Duodenal mucosa (tissue), 2 donors: ENCODE data around the gene BEST4.
A peak's percentile ranks its signal among the peaks of the same experiment; 100 is the strongest.

Experiments
- H3K27ac ChIP-seq: one replicate; pipeline ENCODE4 v1.7.0; 2013; ENCODE audit warnings: low read depth, low read length
- H3K27me3 ChIP-seq, 2 donors: one replicate each; pipeline ENCODE4 v1.7.0; 2013; ENCODE audit warnings: low read length in 2 of 2, control low read depth in 1 of 2; ENCODE audit not compliant: insufficient read depth in 2 of 2, control insufficient read depth in 1 of 2
- H3K36me3 ChIP-seq, 2 donors: one replicate each; pipeline ENCODE4 v1.7.0; 2013; ENCODE audit warnings: low read length in 2 of 2, control low read depth in 1 of 2; ENCODE audit not compliant: insufficient read depth in 2 of 2, control insufficient read depth in 1 of 2
- H3K4me1 ChIP-seq, 2 donors: one replicate each; pipeline ENCODE4 v1.7.0; 2013; ENCODE audit warnings: low read length in 2 of 2, control low read depth in 1 of 2; ENCODE audit not compliant: insufficient read depth in 2 of 2, control insufficient read depth in 1 of 2
- H3K4me3 ChIP-seq, 2 donors: one replicate each; pipeline ENCODE4 v1.7.0; 2013; ENCODE audit warnings: low read length in 2 of 2, low read depth in 1 of 2
- H3K9ac ChIP-seq, 2 donors: one replicate each; pipeline ENCODE4 v1.7.0; 2013; ENCODE audit warnings: low read length in 2 of 2, low read depth in 1 of 2
- H3K9me3 ChIP-seq, 2 donors: one replicate each; pipeline ENCODE4 v1.7.0; 2013; ENCODE audit warnings: low read length in 2 of 2, control low read depth in 1 of 2; ENCODE audit not compliant: control insufficient read depth in 1 of 2

Gene BEST4

DNA sequence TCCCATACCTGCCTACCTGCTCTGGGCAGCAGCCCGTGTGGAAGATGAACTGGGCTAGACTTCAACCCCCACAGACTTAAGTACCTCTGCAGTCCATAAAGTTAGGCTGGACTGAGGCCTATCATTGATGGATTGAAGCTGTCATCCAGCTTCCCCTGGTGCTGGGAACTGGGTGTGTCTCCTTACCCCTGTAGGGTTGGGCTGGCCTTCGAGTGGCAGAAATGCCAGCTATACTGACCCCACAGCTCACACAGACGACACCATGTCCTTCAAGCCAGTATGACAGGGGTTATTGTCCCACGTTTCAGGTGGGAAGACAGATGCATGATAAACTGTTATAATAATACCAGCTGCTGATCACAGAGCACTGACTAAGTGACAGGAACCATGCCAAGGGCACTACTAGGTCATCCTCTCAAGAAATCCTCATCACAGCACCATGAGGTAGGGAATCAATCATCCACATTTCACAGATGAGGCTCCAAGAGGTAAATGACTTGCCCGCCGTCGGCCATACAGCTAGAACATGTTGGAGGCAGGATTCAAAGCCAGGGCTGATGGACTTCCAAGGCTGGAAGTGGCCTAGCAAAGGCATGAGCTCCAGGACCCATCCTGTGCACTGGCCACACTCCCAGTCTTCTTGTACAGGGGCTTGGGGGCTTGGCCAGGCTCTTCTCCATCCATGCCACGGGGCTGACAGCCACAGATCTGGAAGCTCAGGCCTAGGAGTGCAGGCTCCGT lies at the start of gene BEST4:
TSS of gene BEST4 (minus strand) at position 51 of the 741 bp plus-strand sequence. CDS start 465 bp downstream, outside the sequence.
- Histone ChIP-seq H3K9ac (no peak within 1 kb of the TSS), H3K27ac (no peak within 1 kb of the TSS)

DNA sequence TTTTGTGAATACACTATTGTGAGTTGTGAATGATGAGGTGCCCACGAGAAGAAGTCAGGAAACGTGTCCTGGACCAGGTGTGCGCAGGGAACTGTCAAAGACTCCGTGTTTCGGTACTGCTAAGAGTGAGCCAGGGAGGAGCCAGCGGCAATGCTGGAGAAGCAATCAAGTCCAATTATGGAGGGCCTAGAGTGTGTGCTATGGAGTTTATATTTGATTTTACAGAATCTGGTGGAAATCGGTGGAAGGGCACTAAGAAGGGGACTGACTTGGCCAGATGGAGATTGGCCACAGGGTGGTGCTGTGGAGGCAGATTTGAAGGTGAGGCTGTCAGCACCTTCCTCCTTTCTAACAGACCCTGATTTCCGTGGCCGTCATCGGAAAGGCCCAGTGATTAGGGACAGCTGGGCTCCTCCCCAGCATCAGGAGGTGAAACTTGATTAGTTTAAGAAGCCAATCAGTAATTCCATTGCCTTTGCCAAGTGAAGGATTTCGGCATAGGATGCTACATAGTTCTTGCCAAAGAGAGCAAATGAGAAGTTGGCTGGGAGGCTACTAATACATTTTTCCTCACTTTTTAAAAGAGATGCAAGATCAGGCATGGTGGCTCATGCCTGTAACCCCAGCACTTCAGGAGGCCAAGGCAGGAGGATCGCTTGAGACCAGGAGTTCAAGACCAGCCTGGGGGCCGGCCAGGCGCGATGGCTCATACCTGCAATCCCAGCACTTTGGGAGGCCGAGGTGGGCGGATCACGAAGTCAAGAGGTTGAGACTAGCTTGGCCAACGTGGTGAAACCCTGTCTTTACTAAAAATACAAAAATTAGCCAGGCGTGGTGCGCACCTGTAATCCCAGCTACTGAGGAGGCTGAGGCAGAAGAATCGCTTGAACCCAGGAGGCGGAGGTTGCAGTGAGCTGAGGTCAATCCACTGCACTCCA lies 48.0 kb upstream of the BEST4 start:
- no peaks in the 10 kb centered on the region for H3K27me3 ChIP-seq
- no peaks in the 10 kb centered on the region for H3K9me3 ChIP-seq
- no peaks in the 10 kb centered on the region for H3K36me3 ChIP-seq
- H3K4me3 ChIP-seq = peak overlapping the region in 1 of 2 donors; percentile 36
- no peak overlapping the region for H3K27ac ChIP-seq
- H3K4me1 ChIP-seq = peaks cover 0 to 5% of the 10 kb centered on the region in 2 donors
- H3K9ac ChIP-seq = no peak overlapping the region

More for the DNA sequence above, at the start of gene BEST4:
- no peaks in the 10 kb centered on the region for H3K36me3 ChIP-seq
- no peak within 1 kb of the TSS for H3K4me3 ChIP-seq
- peaks cover 16 to 27% of the 10 kb centered on the region in 2 donors for H3K4me1 ChIP-seq
- no peaks in the 10 kb centered on the region for H3K9me3 ChIP-seq
- no peaks in the 10 kb centered on the region for H3K27me3 ChIP-seq

DNA sequence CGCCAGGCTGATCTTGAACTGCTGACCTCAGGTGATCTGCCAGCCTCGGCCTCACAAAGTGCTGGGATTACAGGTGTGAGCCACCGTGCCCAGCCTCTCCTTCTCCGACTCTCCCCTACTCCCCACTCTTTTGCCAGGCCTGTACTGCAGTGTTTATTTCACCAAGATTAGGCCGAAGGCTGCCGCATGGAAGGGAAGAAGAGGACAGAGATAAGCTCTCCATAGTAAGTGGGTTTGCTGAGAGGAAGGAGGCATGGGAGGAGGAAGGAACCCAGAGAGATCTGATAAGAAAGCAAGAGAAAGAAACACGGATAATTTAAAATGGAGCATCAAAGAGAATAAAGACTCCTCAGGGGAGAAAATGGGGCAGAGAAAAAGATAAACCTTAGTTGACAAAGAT lies 46.4 kb upstream of the BEST4 start:
- Histone ChIP-seq H3K36me3 (no peaks in the 10 kb centered on the region), H3K27ac (no peak overlapping the region), H3K4me1 (peaks cover 0 to 5% of the 10 kb centered on the region in 2 donors), H3K27me3 (no peaks in the 10 kb centered on the region), H3K9me3 (no peaks in the 10 kb centered on the region), H3K4me3 (no peak overlapping the region), H3K9ac (no peak overlapping the region)

DNA sequence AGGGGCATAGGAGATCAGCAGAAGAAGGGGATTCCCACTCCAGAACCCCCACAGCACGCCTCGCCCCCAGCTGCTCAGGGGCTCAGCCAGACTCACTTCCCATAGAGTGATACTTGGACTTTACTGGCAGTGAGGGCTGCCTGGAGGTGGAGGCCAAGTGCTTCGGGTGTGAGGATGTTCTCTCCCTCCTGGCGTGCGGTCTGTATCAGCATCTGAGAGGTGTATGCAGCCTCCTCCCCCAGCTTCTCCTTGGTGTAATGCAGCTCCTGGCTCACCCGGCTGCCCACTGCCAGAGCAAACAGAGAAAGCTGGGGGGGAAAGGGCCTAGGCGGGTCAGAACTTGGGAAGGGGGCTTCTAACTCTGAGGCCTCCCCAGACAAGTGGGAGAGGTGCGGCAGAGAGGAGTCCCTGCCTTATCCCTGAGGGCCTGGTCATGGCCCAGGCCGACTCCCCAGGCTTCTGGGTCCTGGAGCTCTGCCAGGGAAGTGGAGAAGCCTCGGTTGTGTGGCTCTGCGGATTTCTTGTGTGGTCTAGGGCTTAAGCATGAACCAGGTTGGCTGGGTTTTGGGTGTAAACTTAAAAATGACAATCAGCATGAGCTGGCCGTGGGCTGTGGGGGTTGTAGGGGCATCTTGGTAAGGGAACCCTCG lies 44.2 kb upstream of the BEST4 start:
- H3K9ac ChIP-seq = no peak overlapping the region
- H3K27ac ChIP-seq = no peak overlapping the region
- H3K9me3 ChIP-seq = no peaks in the 10 kb centered on the region
- H3K4me3 ChIP-seq = no peak overlapping the region
- H3K27me3 ChIP-seq = no peaks in the 10 kb centered on the region
- H3K4me1 ChIP-seq = peaks cover 0 to 13% of the 10 kb centered on the region in 2 donors
- H3K36me3 ChIP-seq = no peaks in the 10 kb centered on the region

DNA sequence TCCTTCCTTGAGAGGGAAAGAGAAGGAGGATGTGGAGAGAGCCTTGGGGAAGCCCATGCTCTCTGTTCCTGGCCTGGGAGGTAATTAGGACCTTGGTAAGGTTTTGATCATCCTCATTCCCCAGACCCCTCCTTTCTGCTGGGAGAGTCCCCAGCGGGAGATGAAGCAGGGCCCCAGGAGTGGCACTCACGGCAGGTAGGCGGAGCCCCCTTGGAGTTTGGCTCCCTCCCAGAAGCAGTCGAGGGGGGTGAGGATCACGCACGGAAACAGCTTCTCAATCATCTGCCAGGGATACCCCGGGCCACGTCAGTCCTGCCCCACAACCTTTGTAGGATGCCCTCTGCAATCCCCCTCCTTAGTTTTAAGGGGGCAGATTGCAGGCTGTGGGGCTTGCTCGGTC lies 43.5 kb upstream of the BEST4 start:
- Histone ChIP-seq H3K4me1 (peaks cover 3 to 20% of the 10 kb centered on the region in 2 donors), H3K4me3 (no peak overlapping the region), H3K27ac (no peak overlapping the region), H3K9me3 (no peaks in the 10 kb centered on the region), H3K36me3 (no peaks in the 10 kb centered on the region), H3K27me3 (no peaks in the 10 kb centered on the region), H3K9ac (no peak overlapping the region)

DNA sequence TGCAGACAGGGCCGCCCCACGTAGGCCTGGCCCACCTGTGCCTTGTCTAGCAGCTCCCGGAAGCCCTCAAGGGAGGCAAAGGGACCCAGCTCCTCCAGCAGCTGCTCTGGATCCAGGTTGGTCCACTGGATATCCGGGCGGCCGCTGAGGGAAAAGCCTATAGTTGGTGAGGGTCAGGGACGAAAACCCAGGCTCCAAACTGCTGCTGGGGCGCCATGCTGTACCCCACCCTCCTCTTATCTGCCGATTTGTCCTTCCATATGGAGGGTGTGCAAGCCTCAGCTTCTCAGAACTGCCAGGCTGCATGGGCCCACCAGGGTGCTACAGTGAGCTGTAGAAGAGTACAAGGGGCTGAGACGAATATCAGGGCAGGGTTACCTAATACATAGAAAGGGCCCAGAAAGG lies 42.9 kb upstream of the BEST4 start:
- Histone ChIP-seq H3K36me3 (no peaks in the 10 kb centered on the region), H3K4me1 (peaks cover 7 to 24% of the 10 kb centered on the region in 2 donors), H3K9ac (no peak overlapping the region), H3K9me3 (no peaks in the 10 kb centered on the region), H3K27me3 (no peaks in the 10 kb centered on the region), H3K4me3 (no peak overlapping the region), H3K27ac (no peak overlapping the region)

DNA sequence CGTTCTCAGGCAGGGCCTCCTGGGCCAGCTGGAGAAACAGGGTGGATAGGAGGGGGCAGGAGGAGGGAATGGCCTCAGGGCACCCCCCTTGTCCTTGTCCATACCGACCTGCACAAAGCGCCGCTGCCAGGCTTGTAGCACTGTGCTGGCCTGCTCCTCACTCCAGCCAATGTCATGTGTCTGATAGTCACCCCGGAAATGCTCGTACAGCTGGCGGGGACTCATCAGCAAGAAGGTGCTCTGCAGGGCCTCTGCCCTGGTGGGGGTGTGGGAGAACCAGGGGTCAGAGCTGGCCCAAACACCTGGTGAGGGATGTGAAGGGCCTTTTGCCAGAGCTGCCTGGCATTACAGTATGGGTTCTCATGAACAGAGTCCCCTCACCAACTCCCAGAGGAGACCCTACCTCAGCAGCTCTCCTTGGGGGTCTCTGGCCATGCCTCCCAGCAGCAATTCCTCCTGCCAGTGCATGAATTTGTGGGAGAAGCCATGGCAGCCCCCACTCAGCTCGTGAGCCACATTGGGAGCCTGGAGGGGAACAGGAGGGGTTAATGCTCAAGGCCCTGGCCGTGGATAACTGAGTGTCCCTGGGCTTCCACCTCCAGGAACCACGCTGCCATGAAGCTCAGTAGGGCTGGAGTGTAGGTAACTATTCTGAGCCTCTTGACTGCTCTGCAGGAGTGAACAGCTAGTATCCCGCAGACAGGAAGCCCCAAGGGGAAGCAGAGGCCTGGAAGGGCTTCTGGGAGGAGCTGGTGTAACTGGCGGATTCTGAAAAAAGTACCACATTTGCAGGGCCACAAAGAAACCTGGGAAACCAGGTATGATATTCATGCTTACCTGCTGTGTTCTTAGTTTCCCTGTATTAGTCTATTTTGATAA lies 41.8 kb upstream of the BEST4 start:
- Histone ChIP-seq H3K9ac (no peak overlapping the region), H3K27ac (no peak overlapping the region), H3K9me3 (no peaks in the 10 kb centered on the region), H3K27me3 (no peaks in the 10 kb centered on the region), H3K36me3 (no peaks in the 10 kb centered on the region), H3K4me1 (peaks cover 7 to 20% of the 10 kb centered on the region in 2 donors), H3K4me3 (no peak overlapping the region)

DNA sequence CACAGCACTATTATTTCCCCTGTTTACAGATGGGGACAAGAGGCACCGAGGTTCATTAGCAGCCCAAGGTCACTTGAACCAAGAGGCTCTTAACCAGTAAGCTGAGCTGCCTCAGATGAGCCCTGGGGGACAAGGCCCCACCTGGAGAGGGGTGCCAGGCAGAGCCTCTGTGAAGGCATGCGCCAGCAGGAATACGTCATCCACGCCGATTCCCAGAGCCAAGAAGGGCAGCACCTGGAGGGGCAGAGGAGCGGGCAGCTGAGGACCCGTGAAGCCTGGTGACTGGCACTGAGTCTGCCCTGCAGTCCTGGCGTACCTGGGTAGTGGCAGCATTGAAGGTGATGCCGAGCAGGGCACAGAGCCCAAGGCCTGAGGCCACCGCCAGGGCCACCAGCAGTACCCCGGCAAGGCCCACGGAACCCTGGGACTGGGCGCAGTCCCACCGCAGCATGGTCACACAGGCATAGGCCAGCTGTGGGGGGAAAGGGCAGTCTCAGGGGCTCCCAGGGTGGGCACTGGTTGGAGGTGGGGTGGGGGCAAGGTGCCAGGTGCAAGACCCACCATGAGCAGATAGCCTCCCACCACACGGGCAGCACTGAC lies 41.0 kb upstream of the BEST4 start:
- H3K4me1 ChIP-seq = peaks cover 7 to 20% of the 10 kb centered on the region in 2 donors
- H3K9ac ChIP-seq = no peak overlapping the region
- no peaks in the 10 kb centered on the region for H3K9me3 ChIP-seq
- no peak overlapping the region for H3K4me3 ChIP-seq
- H3K27ac ChIP-seq = no peak overlapping the region
- no peaks in the 10 kb centered on the region for H3K36me3 ChIP-seq
- H3K27me3 ChIP-seq = no peaks in the 10 kb centered on the region

DNA sequence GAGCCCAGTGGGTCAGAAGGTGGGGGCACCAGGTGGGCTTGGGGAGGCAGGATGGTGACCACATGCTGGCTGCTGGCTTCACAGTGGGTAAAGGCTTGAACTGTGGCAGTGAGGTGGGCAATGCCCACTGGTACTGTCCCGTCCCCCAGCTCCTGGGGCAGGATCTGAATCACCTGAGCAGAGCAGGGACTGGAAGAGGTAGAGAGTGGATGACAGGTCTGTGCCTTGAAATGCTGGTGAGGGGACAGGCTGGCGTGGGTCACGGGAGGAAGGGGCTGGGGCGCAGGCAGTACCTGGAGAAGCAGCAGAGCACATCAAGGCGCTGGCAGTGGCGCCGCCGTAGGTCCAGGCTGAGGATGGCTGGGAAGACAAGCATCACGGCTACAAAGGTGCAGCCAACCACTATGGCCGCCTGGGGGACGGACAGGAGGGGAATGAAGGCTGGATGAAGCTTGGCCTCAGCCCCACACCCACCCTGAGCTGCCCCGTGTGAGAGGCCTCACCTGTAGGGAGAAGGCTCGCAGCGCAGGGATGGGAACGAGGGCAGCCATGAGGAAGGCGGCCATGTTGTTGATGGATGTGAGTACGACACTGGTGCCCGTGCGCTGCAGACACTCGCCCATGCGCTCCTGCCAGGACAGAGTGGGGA lies 40.2 kb upstream of the BEST4 start:
- Histone ChIP-seq H3K27me3 (no peaks in the 10 kb centered on the region), H3K27ac (no peak overlapping the region), H3K9me3 (no peaks in the 10 kb centered on the region), H3K9ac (no peak overlapping the region), H3K36me3 (no peaks in the 10 kb centered on the region), H3K4me1 (peaks cover 7 to 20% of the 10 kb centered on the region in 2 donors), H3K4me3 (no peak overlapping the region)
